ENCODE data around the gene LYRM2. TPM values are rescaled to one million over a fixed set of nuclear protein-coding genes. Genes with fewer than 3 reads are reported as not detected.

LYRM2 gene
- total RNA-seq, 4 donors from 2014 or later = 16.1 to 24.7 (median 20.1) TPM

DNA sequence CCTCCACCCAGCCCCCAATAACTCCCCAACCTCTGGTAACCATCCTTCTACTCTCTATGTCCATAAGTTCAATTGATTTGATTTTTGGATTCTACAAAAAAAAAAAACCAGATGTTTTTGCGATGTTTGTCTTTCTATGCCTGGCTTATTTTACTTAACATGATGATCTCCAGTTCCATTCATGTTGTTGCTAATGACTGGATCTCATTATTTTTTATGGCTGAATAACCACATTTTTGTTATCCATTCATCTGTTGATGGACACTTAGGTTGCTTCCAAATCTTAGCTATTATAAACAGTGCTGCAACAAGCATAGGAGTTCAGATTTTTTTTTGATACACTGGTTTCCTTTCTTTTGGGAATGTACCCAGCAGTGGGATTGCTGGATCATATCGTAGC lies 98.8 kb downstream of the LYRM2 start:
- TF ChIP-seq, protein P1, sequence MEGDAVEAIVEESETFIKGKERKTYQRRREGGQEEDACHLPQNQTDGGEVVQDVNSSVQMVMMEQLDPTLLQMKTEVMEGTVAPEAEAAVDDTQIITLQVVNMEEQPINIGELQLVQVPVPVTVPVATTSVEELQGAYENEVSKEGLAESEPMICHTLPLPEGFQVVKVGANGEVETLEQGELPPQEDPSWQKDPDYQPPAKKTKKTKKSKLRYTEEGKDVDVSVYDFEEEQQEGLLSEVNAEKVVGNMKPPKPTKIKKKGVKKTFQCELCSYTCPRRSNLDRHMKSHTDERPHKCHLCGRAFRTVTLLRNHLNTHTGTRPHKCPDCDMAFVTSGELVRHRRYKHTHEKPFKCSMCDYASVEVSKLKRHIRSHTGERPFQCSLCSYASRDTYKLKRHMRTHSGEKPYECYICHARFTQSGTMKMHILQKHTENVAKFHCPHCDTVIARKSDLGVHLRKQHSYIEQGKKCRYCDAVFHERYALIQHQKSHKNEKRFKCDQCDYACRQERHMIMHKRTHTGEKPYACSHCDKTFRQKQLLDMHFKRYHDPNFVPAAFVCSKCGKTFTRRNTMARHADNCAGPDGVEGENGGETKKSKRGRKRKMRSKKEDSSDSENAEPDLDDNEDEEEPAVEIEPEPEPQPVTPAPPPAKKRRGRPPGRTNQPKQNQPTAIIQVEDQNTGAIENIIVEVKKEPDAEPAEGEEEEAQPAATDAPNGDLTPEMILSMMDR (IDR thresholded peaks at IDR 0.05; ENCODE audit: low read depth) = no peak

DNA sequence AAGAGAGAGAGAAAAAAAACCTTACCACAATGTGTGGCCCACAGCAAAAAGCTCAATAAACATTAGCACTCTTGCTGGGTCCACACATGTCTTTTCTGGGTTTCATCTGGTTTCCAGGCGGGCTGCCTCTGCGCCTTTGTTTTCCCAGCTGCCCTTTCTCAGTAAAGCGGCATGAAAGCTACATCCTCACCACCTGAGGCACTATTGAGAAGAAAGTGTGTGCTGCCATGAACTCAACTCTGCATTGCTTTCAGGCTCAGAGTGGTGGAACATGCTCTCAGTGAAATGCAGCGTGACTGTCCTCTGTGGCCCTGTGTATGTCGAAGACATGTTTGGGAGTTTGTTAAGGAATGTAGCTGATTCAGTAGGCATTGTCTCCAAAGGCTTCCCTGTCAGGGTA lies 102.3 kb downstream of the LYRM2 start:
- TF ChIP-seq, protein P1 (IDR thresholded peaks at IDR 0.05; ENCODE audit: low read depth) = no peak

DNA sequence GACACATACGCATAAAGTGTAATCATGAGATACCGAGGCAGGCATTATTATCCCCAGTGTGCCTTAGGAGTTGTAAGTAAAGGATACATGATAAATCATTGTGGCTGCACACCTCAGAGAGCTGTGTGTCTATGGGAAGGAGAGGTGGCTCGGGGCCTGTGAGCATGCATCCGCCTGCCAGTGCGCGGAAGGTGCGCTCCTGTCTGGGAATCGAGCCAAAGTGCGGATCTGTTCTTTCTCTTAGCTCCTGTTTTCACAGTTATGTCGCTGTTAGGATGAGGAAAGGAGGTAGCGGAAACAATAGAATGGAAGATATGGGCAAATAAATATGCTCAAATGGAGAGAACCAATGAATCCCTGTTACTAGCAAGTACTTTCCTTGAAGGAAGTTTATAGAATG lies 107.6 kb downstream of the LYRM2 start:
- TF ChIP-seq, protein P1 (IDR thresholded peaks at IDR 0.05; ENCODE audit: low read depth) = no peak

DNA sequence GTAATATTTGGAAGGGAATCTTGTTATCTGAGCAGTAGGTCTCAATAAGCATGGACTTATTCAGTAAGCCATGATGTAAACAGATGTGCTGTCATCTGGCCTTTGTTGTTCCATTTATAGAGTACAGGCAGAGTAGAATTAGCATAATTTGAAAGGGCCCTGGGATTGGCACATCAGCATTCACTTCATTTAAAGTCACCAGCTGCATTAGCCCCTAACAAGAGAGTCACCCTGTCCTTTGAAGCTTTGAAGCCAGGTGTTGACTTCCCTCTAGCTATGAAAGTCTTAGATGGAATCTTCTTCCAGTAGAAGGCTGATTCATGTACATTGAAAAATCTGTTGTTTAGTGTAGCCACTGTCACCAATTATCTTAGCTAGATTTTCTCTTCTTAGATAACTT lies 109.7 kb downstream of the LYRM2 start:
- TF ChIP-seq, protein P1 (IDR thresholded peaks at IDR 0.05; ENCODE audit: low read depth) = no peak

DNA sequence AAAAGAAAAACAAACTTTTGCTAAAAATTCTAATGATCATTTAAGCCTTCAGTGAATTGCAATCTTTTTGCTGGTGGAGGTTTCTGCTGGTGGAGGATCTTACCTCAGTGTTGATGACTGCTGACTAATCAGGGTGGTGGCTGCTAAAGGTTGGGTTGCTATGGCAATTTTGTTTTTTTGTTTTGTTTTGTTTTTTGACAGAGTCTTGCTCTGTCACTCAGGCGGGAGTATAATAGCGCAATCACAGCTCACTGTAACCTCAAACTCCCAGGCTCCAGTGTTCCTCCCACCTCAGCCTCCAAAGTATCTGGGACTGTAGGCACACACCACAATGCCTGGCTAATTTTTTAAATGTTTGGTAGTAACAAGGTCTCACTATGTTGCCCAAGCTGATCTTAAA lies 110.9 kb downstream of the LYRM2 start:
- TF ChIP-seq, protein P1 (IDR thresholded peaks at IDR 0.05; ENCODE audit: low read depth) = no peak

DNA sequence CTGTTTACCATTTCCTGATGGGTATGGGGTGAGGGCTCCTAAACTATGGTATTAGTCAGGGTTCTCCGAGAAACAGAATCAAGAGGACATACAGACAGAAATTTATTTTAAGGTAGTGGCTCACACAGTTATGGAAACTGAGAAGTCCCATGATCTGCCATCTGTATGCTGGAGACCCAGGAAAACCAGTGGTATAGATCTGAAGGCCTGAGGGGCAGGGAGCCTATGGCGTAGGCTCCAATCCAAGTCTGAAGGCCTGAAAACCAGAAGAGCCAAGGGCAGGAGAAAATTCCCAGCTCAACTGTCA lies 112.0 kb downstream of the LYRM2 start:
- TF ChIP-seq, protein P1 (IDR thresholded peaks at IDR 0.05; ENCODE audit: low read depth) = no peak

DNA sequence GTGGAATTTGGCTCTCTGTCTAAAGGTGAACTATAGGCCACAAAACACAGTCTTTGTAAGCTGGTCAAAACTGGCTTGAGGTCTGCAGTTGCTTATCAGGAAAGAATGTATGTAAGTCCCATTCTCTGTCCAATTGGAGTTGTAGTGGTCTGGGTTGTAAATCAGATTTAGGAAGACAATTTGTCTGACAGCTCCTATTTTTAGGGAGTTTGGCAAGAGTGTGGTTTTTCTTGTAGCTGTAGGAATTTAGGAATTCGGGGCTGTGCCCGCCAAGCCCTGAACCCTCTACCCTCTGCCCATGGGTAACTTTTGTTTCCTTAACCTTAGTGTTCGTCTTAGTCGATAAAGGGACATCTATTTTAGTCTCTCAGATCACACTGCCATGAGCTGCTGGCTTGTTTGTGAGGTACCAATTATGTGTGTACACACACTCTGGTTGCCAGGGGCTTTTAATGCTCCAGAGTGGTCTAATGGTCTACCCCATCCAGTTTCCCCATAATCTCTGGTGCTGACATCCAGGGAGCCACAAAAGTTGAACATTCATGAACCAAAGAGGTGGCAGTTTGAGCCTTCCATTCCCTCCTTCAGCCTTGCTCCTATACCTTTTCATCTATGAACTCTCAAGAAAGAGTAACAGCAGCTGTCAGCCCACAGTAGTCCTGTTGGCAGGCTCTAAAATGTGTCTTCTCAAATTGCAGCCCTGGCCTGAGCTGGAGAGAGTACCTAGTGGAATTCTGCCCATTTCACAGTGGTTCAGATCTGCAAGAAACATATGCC lies 112.6 kb downstream of the LYRM2 start:
- TF ChIP-seq, protein P1 (IDR thresholded peaks at IDR 0.05; ENCODE audit: low read depth) = no peak

Measured in subcutaneous adipose tissue (tissue), 4 donors.